Neural progenitor cell (in vitro differentiated cells): ENCODE results near the gene RASGRP2.
A peak's percentile ranks its signal among the peaks of the same experiment; 100 is the strongest.

Experiments used
- EZH2 ChIP-seq: fragments of 200-600 bp; sonication (generic); IDR thresholded peaks from 2 replicates; pipeline ENCODE4 v1.6.1; 2017; ENCODE audit warnings: antibody characterized with exemption, mild to moderate bottlenecking, moderate library complexity
- TF ChIP-seq, protein P1 (sequence below): fragments of 200-600 bp; sonication (generic); IDR thresholded peaks from 2 replicates; pipeline ENCODE4 v1.5.1; 2017; ENCODE audit warnings: antibody characterized with exemption, mild to moderate bottlenecking

DNA sequence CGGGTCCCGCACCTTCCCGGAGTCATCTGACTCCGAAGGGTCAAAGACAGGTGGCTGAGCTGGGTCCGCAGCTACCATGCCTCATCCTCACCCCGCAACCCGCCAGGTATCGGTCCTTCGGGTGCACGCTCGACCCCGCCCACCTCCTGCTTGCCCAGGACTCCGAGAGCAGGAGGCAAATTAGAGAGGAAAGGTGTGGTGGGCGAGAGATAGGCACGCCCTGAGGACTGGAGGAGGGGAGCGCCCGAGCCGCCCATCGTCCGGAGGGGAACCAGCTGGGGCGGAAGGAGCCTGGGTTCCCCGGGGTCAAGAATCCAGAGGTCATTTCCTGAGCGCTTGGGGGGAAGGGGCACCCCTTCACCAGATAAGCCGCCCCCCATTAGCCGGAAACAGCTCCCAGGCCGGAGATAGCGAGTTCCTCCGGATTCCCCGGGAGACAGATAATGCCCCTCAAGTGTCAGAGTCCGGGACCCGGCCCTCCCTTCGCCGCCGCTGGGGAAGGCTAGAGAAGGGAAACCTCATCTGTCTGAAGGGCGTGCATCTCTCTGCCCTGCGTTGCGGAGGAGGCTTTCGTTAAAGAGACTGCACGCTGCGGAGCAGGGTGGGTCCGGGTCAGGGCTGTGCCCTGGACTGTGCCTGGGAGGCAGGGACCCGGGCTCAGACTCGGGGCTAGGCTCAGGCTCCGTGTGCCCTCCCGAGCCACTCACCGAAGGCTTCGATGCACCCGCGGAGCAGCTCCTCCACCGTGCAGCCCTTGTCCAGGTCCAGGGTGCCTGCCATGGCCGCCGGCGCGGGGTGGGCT lies 1.7 kb downstream of the RASGRP2 start:
- TF ChIP-seq, protein P1, sequence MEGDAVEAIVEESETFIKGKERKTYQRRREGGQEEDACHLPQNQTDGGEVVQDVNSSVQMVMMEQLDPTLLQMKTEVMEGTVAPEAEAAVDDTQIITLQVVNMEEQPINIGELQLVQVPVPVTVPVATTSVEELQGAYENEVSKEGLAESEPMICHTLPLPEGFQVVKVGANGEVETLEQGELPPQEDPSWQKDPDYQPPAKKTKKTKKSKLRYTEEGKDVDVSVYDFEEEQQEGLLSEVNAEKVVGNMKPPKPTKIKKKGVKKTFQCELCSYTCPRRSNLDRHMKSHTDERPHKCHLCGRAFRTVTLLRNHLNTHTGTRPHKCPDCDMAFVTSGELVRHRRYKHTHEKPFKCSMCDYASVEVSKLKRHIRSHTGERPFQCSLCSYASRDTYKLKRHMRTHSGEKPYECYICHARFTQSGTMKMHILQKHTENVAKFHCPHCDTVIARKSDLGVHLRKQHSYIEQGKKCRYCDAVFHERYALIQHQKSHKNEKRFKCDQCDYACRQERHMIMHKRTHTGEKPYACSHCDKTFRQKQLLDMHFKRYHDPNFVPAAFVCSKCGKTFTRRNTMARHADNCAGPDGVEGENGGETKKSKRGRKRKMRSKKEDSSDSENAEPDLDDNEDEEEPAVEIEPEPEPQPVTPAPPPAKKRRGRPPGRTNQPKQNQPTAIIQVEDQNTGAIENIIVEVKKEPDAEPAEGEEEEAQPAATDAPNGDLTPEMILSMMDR = no peak
- TF ChIP-seq EZH2 = peak; percentile 61
